ENCODE measurements around the gene HSPB9. TPM values are rescaled to one million over a fixed set of nuclear protein-coding genes. Genes with fewer than 3 reads are reported as not detected.

HSPB9 gene
- total RNA-seq, 2 donors from 2014 or later: 0.22 TPM; not detected in 1

DNA sequence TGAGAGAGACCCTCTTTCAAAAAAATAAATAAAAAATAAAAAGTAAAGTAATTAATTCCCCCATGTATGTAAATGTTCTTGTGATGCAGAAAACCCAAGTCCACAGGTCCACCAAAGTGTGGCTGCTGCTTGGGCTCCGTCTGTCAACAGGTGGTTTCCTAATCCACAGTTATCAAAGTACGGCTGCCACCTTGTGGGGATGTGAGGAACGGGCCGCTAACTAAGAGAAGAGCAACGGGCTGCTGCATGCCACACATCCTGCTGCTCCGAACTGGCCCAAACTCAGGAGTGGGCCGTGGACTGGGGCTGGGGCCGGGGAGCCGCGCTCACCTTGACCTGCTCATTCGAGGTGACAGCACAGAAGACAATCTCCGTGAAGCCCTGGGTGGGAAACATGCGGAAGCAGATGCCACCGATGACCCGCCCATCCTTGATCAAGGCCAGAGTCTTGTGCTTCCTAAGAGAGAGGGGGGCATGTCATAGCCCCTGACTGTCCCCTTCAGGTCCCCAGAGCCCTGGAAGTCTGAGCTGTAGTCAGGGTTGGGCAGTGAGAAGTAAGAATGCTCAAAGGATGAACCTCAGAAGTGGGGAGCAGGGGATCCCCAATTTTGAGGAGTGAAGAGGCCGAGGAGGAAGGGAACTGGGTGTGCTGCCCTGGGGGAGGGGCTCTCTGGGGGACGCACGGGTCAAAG, 5.8 kb upstream of the HSPB9 start:
- Histone ChIP-seq H3K27ac (ENCODE audit: low read depth, low read length) (no peak overlapping the region), H3K4me1 (ENCODE audit: control insufficient read depth, insufficient read depth, low read length) (no peaks in the 10 kb centered on the region), H3K36me3 (ENCODE audit: control insufficient read depth, insufficient read depth, low read length) (peaks cover 21% of the 10 kb centered on the region), H3K27me3 (ENCODE audit: control insufficient read depth, insufficient read depth, low read length, poor library complexity, severe bottlenecking) (no peaks in the 10 kb centered on the region), H3K9me3 (ENCODE audit: control insufficient read depth, low read length) (no peaks in the 10 kb centered on the region), H3K4me3 (ENCODE audit: low read length) (no peak overlapping the region), H3K9ac (ENCODE audit: extremely low read depth, low read length, poor library complexity, severe bottlenecking) (no peak overlapping the region)
- Mint-ChIP-seq H3K36me3 (ENCODE audit: low read depth) (peaks cover 28% of the 10 kb centered on the region), H3K27ac (peak overlapping the region; percentile 64), H3K4me1 (no peaks in the 10 kb centered on the region), H3K9me3 (no peaks in the 10 kb centered on the region), H3K4me3 (no peak overlapping the region), H3K27me3 (ENCODE audit: insufficient read depth) (no peaks in the 10 kb centered on the region)
- 56 to 60% methylated on average over 14 to 18 of the region's 18 CpGs for WGBS, 2 experiments (ENCODE audit: insufficient coverage in 1 of 2, insufficient read length in 1 of 2)
- peak; percentile 97 for DNase-seq
- TF ChIP-seq, protein P1, sequence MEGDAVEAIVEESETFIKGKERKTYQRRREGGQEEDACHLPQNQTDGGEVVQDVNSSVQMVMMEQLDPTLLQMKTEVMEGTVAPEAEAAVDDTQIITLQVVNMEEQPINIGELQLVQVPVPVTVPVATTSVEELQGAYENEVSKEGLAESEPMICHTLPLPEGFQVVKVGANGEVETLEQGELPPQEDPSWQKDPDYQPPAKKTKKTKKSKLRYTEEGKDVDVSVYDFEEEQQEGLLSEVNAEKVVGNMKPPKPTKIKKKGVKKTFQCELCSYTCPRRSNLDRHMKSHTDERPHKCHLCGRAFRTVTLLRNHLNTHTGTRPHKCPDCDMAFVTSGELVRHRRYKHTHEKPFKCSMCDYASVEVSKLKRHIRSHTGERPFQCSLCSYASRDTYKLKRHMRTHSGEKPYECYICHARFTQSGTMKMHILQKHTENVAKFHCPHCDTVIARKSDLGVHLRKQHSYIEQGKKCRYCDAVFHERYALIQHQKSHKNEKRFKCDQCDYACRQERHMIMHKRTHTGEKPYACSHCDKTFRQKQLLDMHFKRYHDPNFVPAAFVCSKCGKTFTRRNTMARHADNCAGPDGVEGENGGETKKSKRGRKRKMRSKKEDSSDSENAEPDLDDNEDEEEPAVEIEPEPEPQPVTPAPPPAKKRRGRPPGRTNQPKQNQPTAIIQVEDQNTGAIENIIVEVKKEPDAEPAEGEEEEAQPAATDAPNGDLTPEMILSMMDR (conservative IDR thresholded peaks at IDR 0.05): peak; percentile 90

DNA sequence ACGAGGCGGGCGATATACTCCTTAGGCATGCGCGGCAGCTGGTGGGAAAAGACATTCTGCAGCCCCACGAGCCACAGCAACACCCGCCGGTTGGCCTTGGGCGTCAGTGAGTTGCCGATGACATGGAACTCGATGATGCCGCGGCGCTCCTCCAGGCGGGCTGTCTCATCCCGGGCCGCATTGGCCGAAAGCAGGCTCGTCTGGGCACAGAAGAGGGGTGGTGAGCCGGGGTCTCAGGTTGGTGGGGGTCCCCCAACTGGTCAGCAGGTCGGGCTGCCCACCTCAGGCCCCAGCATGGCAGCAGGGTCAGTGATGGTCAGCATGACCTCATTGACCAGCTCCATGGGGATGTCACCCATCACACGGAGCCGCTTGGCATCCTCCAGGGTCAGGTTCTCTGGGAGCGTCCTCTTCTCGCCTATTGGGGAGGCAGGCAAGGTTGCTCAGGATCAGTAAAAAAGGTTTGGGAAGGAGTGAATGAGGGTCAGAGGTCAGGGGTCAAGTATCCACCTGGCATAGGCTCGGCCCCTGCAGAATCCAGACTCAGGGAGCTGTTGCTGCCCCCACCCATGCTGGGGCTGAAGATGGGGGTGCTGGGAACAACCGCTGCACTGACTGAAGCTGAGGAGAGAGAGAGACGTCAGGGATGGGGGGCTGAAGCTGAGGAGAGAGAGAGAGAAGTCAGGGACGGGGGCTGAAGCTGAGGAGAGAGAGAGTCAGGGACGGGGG, 5.0 kb upstream of the HSPB9 start:
- H3K4me3 Mint-ChIP-seq: no peak overlapping the region

DNA sequence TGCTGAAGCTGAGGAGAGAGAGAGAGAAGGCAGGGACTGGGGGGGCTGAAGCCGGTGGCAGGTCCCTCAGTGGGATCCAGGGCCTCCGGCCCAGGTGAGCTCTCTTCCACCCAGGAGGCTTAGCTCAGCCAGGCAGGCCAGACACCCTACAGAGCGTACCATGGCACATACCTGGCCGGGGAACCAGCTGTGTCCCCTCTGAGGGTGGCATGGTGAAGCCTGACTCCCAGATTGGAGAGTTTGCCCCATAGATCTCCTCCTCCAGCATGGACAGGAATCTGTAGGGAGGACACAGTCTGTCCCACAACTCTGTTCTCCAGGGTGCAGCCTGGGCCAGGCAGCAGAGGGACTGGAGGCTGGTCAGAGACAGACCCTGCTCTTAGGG, 4.5 kb upstream of the HSPB9 start:
- Mint-ChIP-seq H3K9me3 (no peaks in the 10 kb centered on the region), H3K4me3 (no peak overlapping the region), H3K27me3 (ENCODE audit: insufficient read depth) (no peaks in the 10 kb centered on the region), H3K27ac (no peak overlapping the region), H3K36me3 (ENCODE audit: low read depth) (peaks cover 28% of the 10 kb centered on the region), H3K4me1 (peaks cover 7% of the 10 kb centered on the region)
- Histone ChIP-seq H3K9ac (ENCODE audit: extremely low read depth, low read length, poor library complexity, severe bottlenecking) (no peak overlapping the region), H3K36me3 (ENCODE audit: control insufficient read depth, insufficient read depth, low read length) (peaks cover 21% of the 10 kb centered on the region), H3K27me3 (ENCODE audit: control insufficient read depth, insufficient read depth, low read length, poor library complexity, severe bottlenecking) (no peaks in the 10 kb centered on the region), H3K27ac (ENCODE audit: low read depth, low read length) (no peak overlapping the region), H3K9me3 (ENCODE audit: control insufficient read depth, low read length) (no peaks in the 10 kb centered on the region), H3K4me1 (ENCODE audit: control insufficient read depth, insufficient read depth, low read length) (no peaks in the 10 kb centered on the region), H3K4me3 (ENCODE audit: low read length) (no peak overlapping the region)
- DNase-seq: no peak
- TF ChIP-seq, protein P1 (conservative IDR thresholded peaks at IDR 0.05): no peak
- WGBS, 2 experiments (ENCODE audit: insufficient coverage in 1 of 2, insufficient read length in 1 of 2): 83 to 92% methylated on average over 2 to 4 of the region's 4 CpGs

More for the DNA sequence above, 5.0 kb upstream of the HSPB9 start:
- TF ChIP-seq, protein P1 (conservative IDR thresholded peaks at IDR 0.05): no peak
- Histone ChIP-seq H3K9ac (ENCODE audit: extremely low read depth, low read length, poor library complexity, severe bottlenecking) (no peak overlapping the region), H3K27ac (ENCODE audit: low read depth, low read length) (no peak overlapping the region), H3K36me3 (ENCODE audit: control insufficient read depth, insufficient read depth, low read length) (peaks cover 21% of the 10 kb centered on the region), H3K27me3 (ENCODE audit: control insufficient read depth, insufficient read depth, low read length, poor library complexity, severe bottlenecking) (no peaks in the 10 kb centered on the region), H3K4me1 (ENCODE audit: control insufficient read depth, insufficient read depth, low read length) (no peaks in the 10 kb centered on the region), H3K9me3 (ENCODE audit: control insufficient read depth, low read length) (no peaks in the 10 kb centered on the region), H3K4me3 (ENCODE audit: low read length) (no peak overlapping the region)
- 94 to 95% methylated on average over 14 to 30 of the region's 30 CpGs for WGBS, 2 experiments (ENCODE audit: insufficient coverage in 1 of 2, insufficient read length in 1 of 2)
- peak overlapping the region; percentile 35 for H3K27ac Mint-ChIP-seq
- H3K9me3 Mint-ChIP-seq: no peaks in the 10 kb centered on the region
- DNase-seq: no peak
- peaks cover 28% of the 10 kb centered on the region for H3K36me3 Mint-ChIP-seq (ENCODE audit: low read depth)
- H3K27me3 Mint-ChIP-seq (ENCODE audit: insufficient read depth): no peaks in the 10 kb centered on the region
- H3K4me1 Mint-ChIP-seq: peaks cover 5% of the 10 kb centered on the region
